ENCODE measurements around the gene WWC2. TPM values are rescaled to one million over a fixed set of nuclear protein-coding genes. Genes with fewer than 3 reads are reported as not detected.
A peak's percentile ranks its signal among the peaks of the same experiment; 100 is the strongest.

Gene WWC2
- total RNA-seq, 1 donor from 2014 or later, result 18.2 TPM

- Mint-ChIP-seq H3K4me3 (ENCODE audit: unreplicated experiment) (no peak overlapping the region), H3K27me3 (ENCODE audit: unreplicated experiment) (no peaks in the 10 kb centered on the region), H3K36me3 (ENCODE audit: unreplicated experiment) (no peaks in the 10 kb centered on the region), H3K4me1 (ENCODE audit: low read depth, unreplicated experiment) (peaks cover 3% of the 10 kb centered on the region), H3K27ac (ENCODE audit: unreplicated experiment) (no peak overlapping the region), H3K9me3 (ENCODE audit: unreplicated experiment) (peaks cover 1% of the 10 kb centered on the region)
- no peak for DNase-seq
- TF ChIP-seq, protein P1, sequence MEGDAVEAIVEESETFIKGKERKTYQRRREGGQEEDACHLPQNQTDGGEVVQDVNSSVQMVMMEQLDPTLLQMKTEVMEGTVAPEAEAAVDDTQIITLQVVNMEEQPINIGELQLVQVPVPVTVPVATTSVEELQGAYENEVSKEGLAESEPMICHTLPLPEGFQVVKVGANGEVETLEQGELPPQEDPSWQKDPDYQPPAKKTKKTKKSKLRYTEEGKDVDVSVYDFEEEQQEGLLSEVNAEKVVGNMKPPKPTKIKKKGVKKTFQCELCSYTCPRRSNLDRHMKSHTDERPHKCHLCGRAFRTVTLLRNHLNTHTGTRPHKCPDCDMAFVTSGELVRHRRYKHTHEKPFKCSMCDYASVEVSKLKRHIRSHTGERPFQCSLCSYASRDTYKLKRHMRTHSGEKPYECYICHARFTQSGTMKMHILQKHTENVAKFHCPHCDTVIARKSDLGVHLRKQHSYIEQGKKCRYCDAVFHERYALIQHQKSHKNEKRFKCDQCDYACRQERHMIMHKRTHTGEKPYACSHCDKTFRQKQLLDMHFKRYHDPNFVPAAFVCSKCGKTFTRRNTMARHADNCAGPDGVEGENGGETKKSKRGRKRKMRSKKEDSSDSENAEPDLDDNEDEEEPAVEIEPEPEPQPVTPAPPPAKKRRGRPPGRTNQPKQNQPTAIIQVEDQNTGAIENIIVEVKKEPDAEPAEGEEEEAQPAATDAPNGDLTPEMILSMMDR (IDR thresholded peaks at IDR 0.05; ENCODE audit: partially characterized antibody, unreplicated experiment), result no peak
Measured at GRCh38 chr4:183214912-183215488, 115.9 kb downstream of the WWC2 start.

DNA sequence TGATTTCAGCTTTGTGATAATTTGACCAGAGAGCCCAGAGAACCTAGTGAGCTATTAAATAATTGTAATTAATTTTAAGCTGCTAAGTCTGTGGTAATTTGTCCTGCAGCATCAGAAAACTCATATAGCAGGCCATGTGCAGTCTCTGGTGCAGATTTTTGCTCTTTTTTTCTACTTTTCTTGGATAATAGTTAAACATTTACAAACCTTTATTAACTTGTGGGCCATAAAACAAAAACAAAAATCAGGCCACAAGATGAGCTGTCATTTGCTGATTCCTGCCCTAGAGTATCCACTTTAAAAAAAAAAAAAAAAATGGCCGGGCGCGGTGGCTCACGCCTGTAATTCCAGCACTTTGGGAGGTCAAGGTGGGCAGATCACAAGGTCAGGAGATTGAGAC lies 121.2 kb downstream of the WWC2 start:
- no peak overlapping the region for H3K4me3 Mint-ChIP-seq (ENCODE audit: unreplicated experiment)
- H3K27me3 Mint-ChIP-seq (ENCODE audit: unreplicated experiment), result no peaks in the 10 kb centered on the region
- H3K27ac Mint-ChIP-seq (ENCODE audit: unreplicated experiment), result no peak overlapping the region
- no peaks in the 10 kb centered on the region for H3K9me3 Mint-ChIP-seq (ENCODE audit: unreplicated experiment)
- H3K36me3 Mint-ChIP-seq (ENCODE audit: unreplicated experiment), result no peaks in the 10 kb centered on the region
- no peak for DNase-seq
- TF ChIP-seq, protein P1 (IDR thresholded peaks at IDR 0.05; ENCODE audit: partially characterized antibody, unreplicated experiment), result no peak
- H3K4me1 Mint-ChIP-seq (ENCODE audit: low read depth, unreplicated experiment), result no peaks in the 10 kb centered on the region

- Mint-ChIP-seq H3K27me3 (ENCODE audit: unreplicated experiment) (no peaks in the 10 kb centered on the region), H3K4me3 (ENCODE audit: unreplicated experiment) (no peak overlapping the region), H3K27ac (ENCODE audit: unreplicated experiment) (no peak overlapping the region), H3K36me3 (ENCODE audit: unreplicated experiment) (no peaks in the 10 kb centered on the region), H3K4me1 (ENCODE audit: low read depth, unreplicated experiment) (peaks cover 15% of the 10 kb centered on the region), H3K9me3 (ENCODE audit: unreplicated experiment) (no peaks in the 10 kb centered on the region)
- TF ChIP-seq, protein P1 (IDR thresholded peaks at IDR 0.05; ENCODE audit: partially characterized antibody, unreplicated experiment), result no peak
- DNase-seq, result no peak
Measured at GRCh38 chr4:183223053-183223452, 124.0 kb downstream of the WWC2 start.

GRCh38 chr4:183229397-183229796 lies 130.3 kb downstream of the WWC2 start:
- no peak overlapping the region for H3K4me3 Mint-ChIP-seq (ENCODE audit: unreplicated experiment)
- peaks cover 2% of the 10 kb centered on the region for H3K27me3 Mint-ChIP-seq (ENCODE audit: unreplicated experiment)
- no peak overlapping the region for H3K27ac Mint-ChIP-seq (ENCODE audit: unreplicated experiment)
- TF ChIP-seq, protein P1 (IDR thresholded peaks at IDR 0.05; ENCODE audit: partially characterized antibody, unreplicated experiment), result no peak
- peaks cover 21% of the 10 kb centered on the region for H3K4me1 Mint-ChIP-seq (ENCODE audit: low read depth, unreplicated experiment)
- H3K9me3 Mint-ChIP-seq (ENCODE audit: unreplicated experiment), result no peaks in the 10 kb centered on the region
- DNase-seq, result no peak
- H3K36me3 Mint-ChIP-seq (ENCODE audit: unreplicated experiment), result no peaks in the 10 kb centered on the region

DNA sequence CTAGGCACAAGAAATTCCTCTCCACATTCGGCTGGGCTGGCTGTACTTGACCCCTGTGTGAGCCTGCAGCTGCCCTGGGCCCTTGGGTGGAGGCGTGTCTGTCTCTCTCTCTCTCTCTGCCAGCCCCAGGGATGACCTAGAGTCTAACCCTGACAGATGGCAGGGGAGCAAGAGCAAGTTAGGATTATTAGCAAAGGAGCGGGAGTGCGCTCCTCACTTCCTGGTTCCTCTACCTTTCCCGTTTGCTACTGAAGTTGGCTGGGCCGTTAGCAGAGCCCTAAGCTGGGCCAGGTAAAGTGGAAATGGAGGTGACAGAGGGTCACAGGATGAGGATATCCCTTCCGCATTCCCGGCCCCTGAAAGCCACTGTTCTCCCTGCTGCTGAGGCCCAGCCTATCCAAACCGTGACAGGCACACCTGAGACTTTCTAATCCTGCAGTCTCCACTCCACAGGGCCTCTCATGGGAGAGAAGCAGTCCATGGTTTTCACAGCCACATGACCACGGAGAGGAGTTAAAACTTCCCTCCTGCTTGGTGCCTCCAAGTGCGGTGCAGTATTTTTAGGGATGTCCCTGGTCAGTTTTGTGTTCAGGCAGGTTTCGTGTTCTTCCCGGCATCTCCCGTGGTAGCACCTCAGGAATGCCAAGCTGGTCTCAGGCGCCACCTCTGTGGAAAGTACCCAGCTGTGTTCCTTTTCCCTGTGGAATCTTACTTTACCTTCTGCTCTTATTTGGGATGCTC lies 141.7 kb downstream of the WWC2 start:
- peak; percentile 34 for DNase-seq
- Mint-ChIP-seq H3K9me3 (ENCODE audit: unreplicated experiment) (no peaks in the 10 kb centered on the region), H3K4me3 (ENCODE audit: unreplicated experiment) (peak overlapping the region; percentile 26), H3K36me3 (ENCODE audit: unreplicated experiment) (peaks cover 6% of the 10 kb centered on the region), H3K4me1 (ENCODE audit: low read depth, unreplicated experiment) (peaks cover 48% of the 10 kb centered on the region), H3K27me3 (ENCODE audit: unreplicated experiment) (peaks cover 2% of the 10 kb centered on the region), H3K27ac (ENCODE audit: unreplicated experiment) (peak overlapping the region; percentile 14)
- TF ChIP-seq, protein P1 (IDR thresholded peaks at IDR 0.05; ENCODE audit: partially characterized antibody, unreplicated experiment), result no peak
